GM23248 (cell line): ENCODE measurements around the gene FNDC11. TPM values are rescaled to one million over a fixed set of nuclear protein-coding genes. Genes with fewer than 3 reads are reported as not detected.

ENCODE experiments used
- DNase-seq: peaks from one replicate; pipeline ENCODE4 v3.0.0-alpha.2; 2015
- H2AFZ ChIP-seq: fragments of 200-600 bp; sonication (generic); 2 replicates; pipeline ENCODE4 v1.6.1; 2016; ENCODE audit warnings: antibody characterized with exemption
- H3F3A ChIP-seq: fragments of 200-600 bp; sonication (generic); 2 replicates; pipeline ENCODE4 v1.6.1; 2016; ENCODE audit warnings: mild to moderate bottlenecking, antibody characterized with exemption, mixed run types; ENCODE audit not compliant: insufficient read depth
- H3K27ac ChIP-seq: fragments of 200-600 bp; sonication (generic); 2 replicates; pipeline ENCODE4 v1.5.1; 2016; ENCODE audit warnings: mild to moderate bottlenecking
- H3K27me3 ChIP-seq: fragments of 200-600 bp; sonication (generic); replicated peaks from 2 replicates; pipeline ENCODE4 v1.6.1; 2016; ENCODE audit warnings: mild to moderate bottlenecking; ENCODE audit not compliant: insufficient read depth
- H3K36me3 ChIP-seq: fragments of 200-600 bp; sonication (generic); 2 replicates; pipeline ENCODE4 v1.6.1; 2016; ENCODE audit warnings: low read depth, mild to moderate bottlenecking
- H3K4me1 ChIP-seq: fragments of 200-600 bp; sonication (generic); 2 replicates; pipeline ENCODE4 v1.6.1; 2016; ENCODE audit warnings: mild to moderate bottlenecking; ENCODE audit not compliant: insufficient read depth
- H3K4me2 ChIP-seq: fragments of 200-600 bp; sonication (generic); one replicate; pipeline ENCODE4 v1.6.1; 2016; ENCODE audit warnings: mild to moderate bottlenecking; ENCODE audit not compliant: unreplicated experiment
- H3K4me3 ChIP-seq: fragments of 200-600 bp; sonication (generic); 2 replicates; pipeline ENCODE4 v1.5.1; 2016; ENCODE audit warnings: mild to moderate bottlenecking
- H3K79me2 ChIP-seq: fragments of 200-600 bp; sonication (generic); 2 replicates; pipeline ENCODE4 v1.6.1; 2016; ENCODE audit warnings: mild to moderate bottlenecking; ENCODE audit not compliant: insufficient read depth
- H3K9ac ChIP-seq: fragments of 200-600 bp; sonication (generic); 2 replicates; pipeline ENCODE4 v1.6.1; 2016; ENCODE audit warnings: mild to moderate bottlenecking
- H3K9me2 ChIP-seq: fragments of 200-600 bp; sonication (generic); 2 replicates; pipeline ENCODE4 v1.6.1; 2016; ENCODE audit warnings: mixed run types, mild to moderate bottlenecking, moderate library complexity; ENCODE audit not compliant: insufficient read depth
- H3K9me3 ChIP-seq: fragments of 200-600 bp; sonication (generic); one replicate; pipeline ENCODE4 v1.6.1; 2017; ENCODE audit warnings: low read depth
- H4K20me1 ChIP-seq: fragments of 200-600 bp; sonication (generic); 2 replicates; pipeline ENCODE4 v1.6.0; 2016; ENCODE audit not compliant: insufficient read depth
- EZH2 ChIP-seq: fragments of 200-600 bp; sonication (generic); IDR thresholded peaks from 2 replicates; pipeline ENCODE4 v1.6.1; 2018; ENCODE audit warnings: antibody characterized with exemption, mild to moderate bottlenecking; ENCODE audit not compliant: insufficient read depth, poor library complexity, severe bottlenecking
- EZH2phosphoT487 ChIP-seq: fragments of 200-600 bp; sonication (generic); IDR thresholded peaks from 2 replicates; pipeline ENCODE4 v1.6.1; 2018; ENCODE audit warnings: antibody characterized with exemption, moderate library complexity, mild to moderate bottlenecking, low read depth; ENCODE audit not compliant: insufficient read depth
- WGBS, 2 experiments: methylation state at CpG; one replicate each; pipeline ENCODE4 v1.1.6; 2015 to 2017; ENCODE audit warnings: low lambda C conversion rate in 2 of 2, low coverage in 1 of 2; ENCODE audit errors: missing lambda C conversion rate in 2 of 2; 5-methylcytosine and 5-hydroxymethylcytosine counted together
- in situ Hi-C: fragments of 300-500 bp; cut with MboI; formaldehyde crosslinking; loops from 2 replicates; pipeline ENCODE4 v1.15.0; 2020
- polyA plus RNA-seq: library from polyadenylated mRNA; unstranded; fragments of >200 nt; fragmentation: Nextera tagmentation; extraction: Ambion mirVana; gene quantifications from 2 replicates; pipeline ENCODE4 v1.2.1, GENCODE V29; 2016
- total RNA-seq: library from RNA; depleted of rRNA; stranded (reverse); fragments of >200 nt; shearing (Covaris generic); gene quantifications from 2 replicates; pipeline ENCODE4 v1.2.3, GENCODE V29; 2014

FNDC11 gene
- total and polyA plus RNA-seq, 2 experiments from 2014 or later, result 0.15 to 0.65 TPM

DNA sequence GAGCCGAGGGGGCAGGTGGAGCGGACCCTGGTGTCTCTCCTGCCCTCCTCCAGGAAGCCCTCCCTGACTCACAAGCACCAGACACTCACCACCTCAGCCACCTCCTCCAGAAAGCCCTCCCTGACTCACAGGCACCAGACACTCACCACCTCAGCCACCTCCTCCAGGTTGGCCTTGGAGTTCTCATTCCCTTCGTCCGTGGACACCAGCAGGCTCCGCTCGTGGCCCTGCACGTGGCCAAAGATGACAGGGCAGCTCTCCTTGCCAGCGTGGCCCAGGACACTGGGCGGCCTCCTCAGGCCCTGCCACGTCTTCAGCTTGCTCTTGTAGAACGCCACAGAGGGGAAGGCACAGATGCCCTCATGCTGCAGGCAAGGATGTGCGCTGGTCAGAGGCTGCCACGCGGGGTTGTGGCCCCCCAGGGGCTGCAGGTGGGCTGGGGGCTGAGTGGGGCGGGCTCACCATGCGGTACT, 6.4 kb downstream of the FNDC11 start:
- in situ Hi-C loops, result no loop called here
- Histone ChIP-seq H3K9ac (no peak overlapping the region), H3F3A (no peaks in the 10 kb centered on the region), H3K4me2 (no peak overlapping the region), H3K36me3 (no peaks in the 10 kb centered on the region), H3K4me1 (no peaks in the 10 kb centered on the region), H3K27me3 (no peaks in the 10 kb centered on the region), H3K9me2 (no peaks in the 10 kb centered on the region), H3K79me2 (no peaks in the 10 kb centered on the region), H2AFZ (no peak overlapping the region), H4K20me1 (no peaks in the 10 kb centered on the region), H3K9me3 (no peaks in the 10 kb centered on the region), H3K4me3 (no peak overlapping the region), H3K27ac (no peak overlapping the region)
- TF ChIP-seq EZH2 (no peak), EZH2phosphoT487 (no peak)
- no peak for DNase-seq
- WGBS, 2 experiments, result 97 to 98% methylated on average over 16 of the region's 16 CpGs

DNA sequence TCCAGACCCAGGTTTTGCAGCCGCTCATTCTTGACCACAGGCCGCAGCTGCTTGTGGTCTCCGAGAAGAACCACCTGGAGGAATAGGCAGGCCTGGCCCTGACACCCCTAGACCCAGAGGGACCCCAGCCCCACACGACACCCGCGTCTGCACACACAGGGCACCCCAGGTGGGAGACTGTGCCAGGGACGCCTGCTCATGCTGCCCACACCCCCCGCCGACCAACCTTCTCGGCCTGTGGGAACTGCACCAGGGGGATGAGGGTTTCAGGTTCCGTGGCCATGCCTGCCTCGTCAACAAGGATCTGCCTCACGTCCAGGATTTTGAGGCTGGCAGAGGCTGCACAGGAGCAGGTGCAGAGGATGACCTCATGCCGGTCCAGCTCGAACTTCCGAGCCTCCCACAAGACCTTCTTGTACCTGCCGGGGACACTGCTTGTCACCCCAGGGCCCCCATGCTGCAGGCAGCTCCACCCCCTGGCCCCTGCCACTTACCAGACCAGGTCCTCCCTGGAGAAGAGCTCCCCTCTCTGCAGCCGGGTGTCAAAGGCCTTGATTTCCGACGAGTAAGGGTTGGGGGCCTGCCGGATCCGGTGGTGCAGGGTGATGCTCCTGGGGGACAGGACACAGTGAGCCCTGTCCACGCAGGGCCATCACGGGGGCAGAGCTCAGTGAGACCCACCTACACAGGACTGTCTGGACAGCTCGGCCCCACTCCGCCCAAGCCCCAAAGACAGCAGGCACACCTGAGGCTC, 7.1 kb downstream of the FNDC11 start:
- Histone ChIP-seq H3K9me2 (no peaks in the 10 kb centered on the region), H3K4me2 (no peak overlapping the region), H3K27me3 (no peaks in the 10 kb centered on the region), H3F3A (no peaks in the 10 kb centered on the region), H3K4me3 (no peak overlapping the region), H3K9me3 (no peaks in the 10 kb centered on the region), H3K79me2 (no peaks in the 10 kb centered on the region), H3K4me1 (no peaks in the 10 kb centered on the region), H3K9ac (no peak overlapping the region), H3K36me3 (no peaks in the 10 kb centered on the region), H3K27ac (no peak overlapping the region), H4K20me1 (no peaks in the 10 kb centered on the region), H2AFZ (no peak overlapping the region)
- TF ChIP-seq EZH2 (no peak), EZH2phosphoT487 (no peak)
- in situ Hi-C loops, result no loop called here
- WGBS, 2 experiments, result 89 to 90% methylated on average over 24 to 26 of the region's 26 CpGs
- no peak for DNase-seq

DNA sequence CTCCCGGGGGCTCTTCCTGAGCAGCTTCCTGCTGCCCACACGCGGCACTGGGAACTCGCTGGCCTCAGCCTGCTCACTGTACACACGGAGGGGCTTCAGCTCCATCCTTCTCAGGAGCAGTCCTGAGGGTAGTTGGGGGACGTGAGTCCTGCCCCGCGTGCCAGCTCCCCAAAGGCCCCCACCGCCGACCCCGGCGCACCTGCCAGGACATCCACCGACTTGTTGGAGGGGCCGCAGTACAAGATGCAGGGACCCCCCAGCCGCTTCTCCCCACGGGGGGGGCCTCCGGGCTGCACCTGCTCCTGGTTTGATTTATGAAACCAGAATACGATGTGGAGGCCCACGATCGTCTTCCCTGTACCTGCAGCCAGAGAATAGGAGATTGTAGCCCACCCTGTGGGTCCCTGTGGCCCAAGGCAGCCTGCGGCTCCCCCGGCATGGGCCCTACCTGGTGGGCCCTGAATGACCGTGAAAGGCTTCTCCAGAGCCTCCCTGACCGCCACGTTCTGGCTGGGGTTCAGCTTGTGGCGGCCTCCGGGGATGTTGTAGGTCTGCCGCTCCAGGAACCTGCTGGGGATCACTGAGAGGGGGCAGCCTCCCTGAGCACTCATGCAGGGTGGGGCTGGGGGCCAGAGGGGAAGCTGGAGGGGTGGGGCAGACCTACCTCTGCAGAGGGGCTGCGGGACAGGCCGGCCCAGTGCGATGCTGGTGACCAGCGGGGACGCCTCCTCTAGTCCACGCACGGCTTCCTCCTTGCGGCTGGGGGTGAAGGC, 7.9 kb downstream of the FNDC11 start:
- Histone ChIP-seq H2AFZ (no peak overlapping the region), H3K36me3 (no peaks in the 10 kb centered on the region), H3K9me3 (no peaks in the 10 kb centered on the region), H3F3A (no peaks in the 10 kb centered on the region), H3K27ac (no peak overlapping the region), H3K9ac (no peak overlapping the region), H3K4me2 (no peak overlapping the region), H4K20me1 (no peaks in the 10 kb centered on the region), H3K9me2 (no peaks in the 10 kb centered on the region), H3K4me3 (no peak overlapping the region), H3K4me1 (no peaks in the 10 kb centered on the region), H3K27me3 (no peaks in the 10 kb centered on the region), H3K79me2 (no peaks in the 10 kb centered on the region)
- no peak for DNase-seq
- in situ Hi-C loops, result no loop called here
- no peak for TF ChIP-seq EZH2
- WGBS, 2 experiments, result 90 to 91% methylated on average over 26 to 36 of the region's 36 CpGs

DNA sequence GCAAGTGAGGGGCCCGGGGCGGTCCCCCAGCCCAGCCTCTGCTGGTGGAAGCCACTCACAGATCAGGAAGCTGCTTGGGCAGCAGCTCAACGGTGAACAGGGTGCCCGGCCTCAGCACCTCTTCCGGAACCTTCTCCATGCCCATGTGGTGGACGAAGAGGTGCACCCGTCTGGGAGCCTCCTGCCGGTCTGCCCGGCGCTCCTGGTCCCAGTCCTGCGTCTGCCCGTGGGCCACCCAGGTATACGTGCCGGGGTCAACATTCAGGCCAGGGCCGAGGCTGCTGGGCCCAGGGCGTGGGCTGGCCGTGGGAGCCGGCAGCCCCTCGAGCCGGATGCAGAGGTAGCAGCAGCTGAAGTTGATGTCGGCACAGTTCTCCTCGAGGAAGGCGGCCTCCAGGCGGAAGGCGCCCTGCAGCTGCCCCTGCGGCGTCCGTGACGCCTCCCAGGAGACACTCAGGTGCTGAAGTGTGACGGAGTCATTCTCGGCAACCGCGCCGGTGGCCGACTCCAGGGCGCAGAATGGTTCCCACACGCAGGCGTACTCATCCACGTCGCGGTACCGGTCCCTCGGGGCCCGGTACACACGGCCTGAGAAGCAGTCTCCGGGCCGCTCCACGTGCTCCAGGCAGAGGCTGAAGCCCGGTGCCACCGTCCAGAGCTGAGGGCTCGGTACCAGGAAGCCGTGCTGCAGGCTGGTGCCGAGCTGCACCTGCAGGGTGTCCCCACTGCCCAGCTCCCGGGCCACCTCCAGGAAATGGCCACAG, 8.7 kb downstream of the FNDC11 start:
- in situ Hi-C loops, result no loop called here
- Histone ChIP-seq H3K4me2 (no peak overlapping the region), H3K27ac (no peak overlapping the region), H3K36me3 (no peaks in the 10 kb centered on the region), H3K9me3 (no peaks in the 10 kb centered on the region), H3K9ac (no peak overlapping the region), H3K27me3 (no peaks in the 10 kb centered on the region), H2AFZ (no peak overlapping the region), H4K20me1 (no peaks in the 10 kb centered on the region), H3K79me2 (no peaks in the 10 kb centered on the region), H3K4me1 (no peaks in the 10 kb centered on the region), H3K4me3 (no peak overlapping the region), H3K9me2 (no peaks in the 10 kb centered on the region), H3F3A (no peaks in the 10 kb centered on the region)
- TF ChIP-seq EZH2 (no peak), EZH2phosphoT487 (no peak)
- DNase-seq, result no peak
- WGBS, 2 experiments, result 92 to 94% methylated on average over 45 to 54 of the region's 54 CpGs
